ENCODE measurements around the gene KREMEN1. TPM values are rescaled to one million over a fixed set of nuclear protein-coding genes. Genes with fewer than 3 reads are reported as not detected.

Gene KREMEN1
- total RNA-seq, 1 experiment from 2014 or later, result 2.7 TPM

GRCh38 chr22:29138556-29139305, 65.9 kb downstream of the KREMEN1 start:
- H3K36me3 ChIP-seq (ENCODE audit: low read depth, low read length), result no peaks in the 10 kb centered on the region
- CTCF ChIA-PET, result no interaction called here
- intact Hi-C loops (cut with micrococcal nuclease), result no loop called here

DNA sequence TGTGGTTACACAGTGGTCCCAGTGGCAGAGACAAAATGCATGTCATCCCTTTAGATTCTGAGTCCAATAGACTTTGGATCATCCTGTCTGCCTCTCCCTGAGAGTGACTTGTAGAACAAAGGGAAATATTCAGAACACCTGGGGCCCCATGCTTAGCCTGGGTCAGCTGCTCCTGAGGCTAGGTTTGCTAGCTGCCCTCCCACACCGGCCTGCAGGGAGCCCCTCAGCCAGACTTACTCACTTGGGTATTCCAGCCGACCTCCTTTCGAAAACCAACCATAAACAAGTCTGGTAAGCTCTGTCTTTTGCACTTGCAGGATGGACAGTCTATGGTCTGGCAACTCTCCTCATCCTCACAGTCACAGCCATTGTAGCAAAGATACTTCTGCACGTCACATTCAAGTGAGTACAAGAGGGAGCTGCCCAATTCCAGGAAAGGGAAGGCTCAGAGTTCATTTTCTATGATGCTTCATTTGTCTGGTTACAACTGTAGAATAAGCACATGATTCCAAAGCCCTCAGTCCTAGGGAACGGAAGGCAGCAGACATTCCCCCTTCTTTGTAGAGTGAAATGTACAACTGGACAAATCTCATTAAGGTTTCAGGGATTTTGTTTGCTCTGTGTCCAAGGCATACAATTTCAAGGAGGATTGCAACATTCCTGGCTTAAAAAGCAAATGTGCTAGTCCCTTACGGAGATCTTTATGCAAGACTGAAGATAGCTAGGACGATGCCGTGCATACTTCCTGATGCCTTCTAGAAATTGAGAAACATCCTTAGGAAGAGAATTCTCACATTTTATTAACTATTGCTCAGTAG, 67.3 kb downstream of the KREMEN1 start:
- POLR2A ChIA-PET (ENCODE audit: unreplicated experiment), result no interaction called here
- Histone ChIP-seq H3K79me2 (ENCODE audit: low read length) (no peaks in the 10 kb centered on the region), H3K27ac (ENCODE audit: low read length) (no peak overlapping the region), H3K9me3 (ENCODE audit: low read length) (no peaks in the 10 kb centered on the region), H3F3A (ENCODE audit: low read length, unreplicated experiment) (no peaks in the 10 kb centered on the region), H3K9ac (ENCODE audit: low read length) (no peak overlapping the region), H3K4me1 (ENCODE audit: insufficient read depth, low read length) (no peaks in the 10 kb centered on the region), H4K20me1 (ENCODE audit: low read length) (no peaks in the 10 kb centered on the region), H3K4me3 (ENCODE audit: low read length) (no peak overlapping the region), H3K27me3 (ENCODE audit: low read length) (no peaks in the 10 kb centered on the region), H2AFZ (ENCODE audit: low read length) (no peak overlapping the region), H3K36me3 (ENCODE audit: low read depth, low read length) (no peaks in the 10 kb centered on the region), H3K9me2 (replicated peaks; ENCODE audit: low read length) (no peaks in the 10 kb centered on the region), H3K4me2 (ENCODE audit: low read length) (no peak overlapping the region)
- ATAC-seq (no peak), DNase-seq (no peak)
- CTCF ChIA-PET, result no interaction called here
- no peak for TF ChIP-seq CTCF (conservative IDR thresholded peaks at IDR 0.05; ENCODE audit: low read depth, low read length)
- TF ChIP-seq EZH2 (IDR thresholded peaks at IDR 0.05; ENCODE audit: low read length, unreplicated experiment), result no peak
- no peak for TF ChIP-seq EZH2phosphoT487 (IDR thresholded peaks at IDR 0.05; ENCODE audit: borderline replicate concordance, low read length)
- no TSS peak for BruUV-seq (replicated peaks)
- intact Hi-C loops (cut with micrococcal nuclease), result no loop called here

More at GRCh38 chr22:29138556-29139305, 65.9 kb downstream of the KREMEN1 start:
- H3K9me3 ChIP-seq (ENCODE audit: low read length), result no peaks in the 10 kb centered on the region
- no peak for DNase-seq
- BruUV-seq (replicated peaks), result no TSS peak
- no peak overlapping the region for H3K9ac ChIP-seq (ENCODE audit: low read length)
- H3K4me1 ChIP-seq (ENCODE audit: insufficient read depth, low read length), result no peaks in the 10 kb centered on the region
- no peak overlapping the region for H3K4me3 ChIP-seq (ENCODE audit: low read length)
- no peak overlapping the region for H2AFZ ChIP-seq (ENCODE audit: low read length)
- no peak for ATAC-seq
- POLR2A ChIA-PET (ENCODE audit: unreplicated experiment), result no interaction called here
- no peaks in the 10 kb centered on the region for H3K27me3 ChIP-seq (ENCODE audit: low read length)
- no peak overlapping the region for H3K4me2 ChIP-seq (ENCODE audit: low read length)
- no peaks in the 10 kb centered on the region for H3K9me2 ChIP-seq (replicated peaks; ENCODE audit: low read length)
- TF ChIP-seq EZH2 (IDR thresholded peaks at IDR 0.05; ENCODE audit: low read length, unreplicated experiment), result no peak
- TF ChIP-seq EZH2phosphoT487 (IDR thresholded peaks at IDR 0.05; ENCODE audit: borderline replicate concordance, low read length), result no peak
- no peak for TF ChIP-seq CTCF (conservative IDR thresholded peaks at IDR 0.05; ENCODE audit: low read depth, low read length)
- no peaks in the 10 kb centered on the region for H3K79me2 ChIP-seq (ENCODE audit: low read length)
- no peaks in the 10 kb centered on the region for H3F3A ChIP-seq (ENCODE audit: low read length, unreplicated experiment)
- H3K27ac ChIP-seq (ENCODE audit: low read length), result no peak overlapping the region
- no peaks in the 10 kb centered on the region for H4K20me1 ChIP-seq (ENCODE audit: low read length)

Measured in PC-3 (cell line).